ENCODE results near the gene ELANE.

DNA sequence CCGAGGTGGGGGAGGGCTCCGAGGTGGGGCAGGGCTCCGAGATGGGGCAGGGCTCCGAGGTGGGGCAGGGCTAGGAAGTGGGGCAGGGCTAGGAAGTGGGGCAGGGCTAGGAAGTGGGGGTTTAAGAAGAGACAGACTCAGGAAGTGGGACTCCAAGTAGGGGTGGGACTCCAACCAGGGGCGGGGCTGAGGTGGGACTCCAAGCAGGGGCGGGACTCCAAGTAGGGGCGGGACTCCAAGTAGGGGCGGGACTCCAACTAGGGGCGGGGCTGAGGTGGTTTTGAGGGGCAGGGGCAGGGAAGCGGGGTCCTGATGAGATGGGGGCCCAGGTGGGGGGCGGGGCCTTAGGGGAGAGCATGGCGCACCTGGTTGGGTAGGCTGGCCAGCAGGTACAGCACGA, 21.0 kb downstream of the ELANE start:
- TF ChIP-seq, protein P1, sequence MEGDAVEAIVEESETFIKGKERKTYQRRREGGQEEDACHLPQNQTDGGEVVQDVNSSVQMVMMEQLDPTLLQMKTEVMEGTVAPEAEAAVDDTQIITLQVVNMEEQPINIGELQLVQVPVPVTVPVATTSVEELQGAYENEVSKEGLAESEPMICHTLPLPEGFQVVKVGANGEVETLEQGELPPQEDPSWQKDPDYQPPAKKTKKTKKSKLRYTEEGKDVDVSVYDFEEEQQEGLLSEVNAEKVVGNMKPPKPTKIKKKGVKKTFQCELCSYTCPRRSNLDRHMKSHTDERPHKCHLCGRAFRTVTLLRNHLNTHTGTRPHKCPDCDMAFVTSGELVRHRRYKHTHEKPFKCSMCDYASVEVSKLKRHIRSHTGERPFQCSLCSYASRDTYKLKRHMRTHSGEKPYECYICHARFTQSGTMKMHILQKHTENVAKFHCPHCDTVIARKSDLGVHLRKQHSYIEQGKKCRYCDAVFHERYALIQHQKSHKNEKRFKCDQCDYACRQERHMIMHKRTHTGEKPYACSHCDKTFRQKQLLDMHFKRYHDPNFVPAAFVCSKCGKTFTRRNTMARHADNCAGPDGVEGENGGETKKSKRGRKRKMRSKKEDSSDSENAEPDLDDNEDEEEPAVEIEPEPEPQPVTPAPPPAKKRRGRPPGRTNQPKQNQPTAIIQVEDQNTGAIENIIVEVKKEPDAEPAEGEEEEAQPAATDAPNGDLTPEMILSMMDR (IDR thresholded peaks at IDR 0.05; ENCODE audit: low read depth, low read length, missing input control), result no peak
- TF ChIP-seq, protein P2, sequence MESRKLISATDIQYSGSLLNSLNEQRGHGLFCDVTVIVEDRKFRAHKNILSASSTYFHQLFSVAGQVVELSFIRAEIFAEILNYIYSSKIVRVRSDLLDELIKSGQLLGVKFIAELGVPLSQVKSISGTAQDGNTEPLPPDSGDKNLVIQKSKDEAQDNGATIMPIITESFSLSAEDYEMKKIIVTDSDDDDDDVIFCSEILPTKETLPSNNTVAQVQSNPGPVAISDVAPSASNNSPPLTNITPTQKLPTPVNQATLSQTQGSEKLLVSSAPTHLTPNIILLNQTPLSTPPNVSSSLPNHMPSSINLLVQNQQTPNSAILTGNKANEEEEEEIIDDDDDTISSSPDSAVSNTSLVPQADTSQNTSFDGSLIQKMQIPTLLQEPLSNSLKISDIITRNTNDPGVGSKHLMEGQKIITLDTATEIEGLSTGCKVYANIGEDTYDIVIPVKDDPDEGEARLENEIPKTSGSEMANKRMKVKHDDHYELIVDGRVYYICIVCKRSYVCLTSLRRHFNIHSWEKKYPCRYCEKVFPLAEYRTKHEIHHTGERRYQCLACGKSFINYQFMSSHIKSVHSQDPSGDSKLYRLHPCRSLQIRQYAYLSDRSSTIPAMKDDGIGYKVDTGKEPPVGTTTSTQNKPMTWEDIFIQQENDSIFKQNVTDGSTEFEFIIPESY (IDR thresholded peaks at IDR 0.05), result no peak
- TF ChIP-seq JUND (IDR thresholded peaks at IDR 0.05) (no peak), YY1 (IDR thresholded peaks at IDR 0.05) (no peak), NR2F2 (IDR thresholded peaks at IDR 0.05) (no peak), HNF4G (IDR thresholded peaks at IDR 0.05) (no peak), SP1 (IDR thresholded peaks at IDR 0.05) (no peak), EGR1 (IDR thresholded peaks at IDR 0.05; ENCODE audit: low read depth in 2 of 2) (no peak), GABPA (IDR thresholded peaks at IDR 0.05 in 1 of 2, conservative IDR thresholded peaks at IDR 0.05 in 1 of 2) (no peak), TAF1 (conservative IDR thresholded peaks at IDR 0.05) (no peak), RAD21 (IDR thresholded peaks at IDR 0.05) (no peak)
- TF ChIP-seq, protein P3, sequence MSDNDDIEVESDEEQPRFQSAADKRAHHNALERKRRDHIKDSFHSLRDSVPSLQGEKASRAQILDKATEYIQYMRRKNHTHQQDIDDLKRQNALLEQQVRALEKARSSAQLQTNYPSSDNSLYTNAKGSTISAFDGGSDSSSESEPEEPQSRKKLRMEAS (IDR thresholded peaks at IDR 0.05), result no peak
- TF ChIP-seq, protein P4, sequence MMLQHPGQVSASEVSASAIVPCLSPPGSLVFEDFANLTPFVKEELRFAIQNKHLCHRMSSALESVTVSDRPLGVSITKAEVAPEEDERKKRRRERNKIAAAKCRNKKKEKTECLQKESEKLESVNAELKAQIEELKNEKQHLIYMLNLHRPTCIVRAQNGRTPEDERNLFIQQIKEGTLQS (IDR thresholded peaks at IDR 0.05), result no peak
- TF ChIP-seq, protein P5, sequence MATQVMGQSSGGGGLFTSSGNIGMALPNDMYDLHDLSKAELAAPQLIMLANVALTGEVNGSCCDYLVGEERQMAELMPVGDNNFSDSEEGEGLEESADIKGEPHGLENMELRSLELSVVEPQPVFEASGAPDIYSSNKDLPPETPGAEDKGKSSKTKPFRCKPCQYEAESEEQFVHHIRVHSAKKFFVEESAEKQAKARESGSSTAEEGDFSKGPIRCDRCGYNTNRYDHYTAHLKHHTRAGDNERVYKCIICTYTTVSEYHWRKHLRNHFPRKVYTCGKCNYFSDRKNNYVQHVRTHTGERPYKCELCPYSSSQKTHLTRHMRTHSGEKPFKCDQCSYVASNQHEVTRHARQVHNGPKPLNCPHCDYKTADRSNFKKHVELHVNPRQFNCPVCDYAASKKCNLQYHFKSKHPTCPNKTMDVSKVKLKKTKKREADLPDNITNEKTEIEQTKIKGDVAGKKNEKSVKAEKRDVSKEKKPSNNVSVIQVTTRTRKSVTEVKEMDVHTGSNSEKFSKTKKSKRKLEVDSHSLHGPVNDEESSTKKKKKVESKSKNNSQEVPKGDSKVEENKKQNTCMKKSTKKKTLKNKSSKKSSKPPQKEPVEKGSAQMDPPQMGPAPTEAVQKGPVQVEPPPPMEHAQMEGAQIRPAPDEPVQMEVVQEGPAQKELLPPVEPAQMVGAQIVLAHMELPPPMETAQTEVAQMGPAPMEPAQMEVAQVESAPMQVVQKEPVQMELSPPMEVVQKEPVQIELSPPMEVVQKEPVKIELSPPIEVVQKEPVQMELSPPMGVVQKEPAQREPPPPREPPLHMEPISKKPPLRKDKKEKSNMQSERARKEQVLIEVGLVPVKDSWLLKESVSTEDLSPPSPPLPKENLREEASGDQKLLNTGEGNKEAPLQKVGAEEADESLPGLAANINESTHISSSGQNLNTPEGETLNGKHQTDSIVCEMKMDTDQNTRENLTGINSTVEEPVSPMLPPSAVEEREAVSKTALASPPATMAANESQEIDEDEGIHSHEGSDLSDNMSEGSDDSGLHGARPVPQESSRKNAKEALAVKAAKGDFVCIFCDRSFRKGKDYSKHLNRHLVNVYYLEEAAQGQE (IDR thresholded peaks at IDR 0.05), result no peak
